Esophagus (tissue), 2 donors: ENCODE results near the gene HNRNPA3. TPM values are rescaled to one million over a fixed set of nuclear protein-coding genes. Genes with fewer than 3 reads are reported as not detected.
"Not testable (repeated sequence)": the region's sequence is repeated elsewhere in the genome, so short reads cannot be mapped to it uniquely, and the experiment has no call there.

Experiments
- H3K27ac ChIP-seq, 2 donors: one replicate each; pipeline ENCODE4 v1.5.1; 2013; ENCODE audit warnings: low read depth in 2 of 2, mild to moderate bottlenecking in 2 of 2, inconsistent platforms in 1 of 2, low read length in 1 of 2, moderate library complexity in 1 of 2
- H3K27me3 ChIP-seq, 2 donors: one replicate each; pipeline ENCODE4 v1.6.1; 2013; ENCODE audit warnings: low read length in 2 of 2, control low read depth in 1 of 2, mild to moderate bottlenecking in 1 of 2; ENCODE audit not compliant: insufficient read depth in 2 of 2, control insufficient read depth in 1 of 2
- H3K36me3 ChIP-seq, 2 donors: one replicate each; pipeline ENCODE4 v1.6.1; 2013; ENCODE audit warnings: low read length in 1 of 2; ENCODE audit not compliant: control insufficient read depth in 2 of 2, insufficient read depth in 2 of 2
- H3K4me1 ChIP-seq, 2 donors: one replicate each; pipeline ENCODE4 v1.6.1; 2013; ENCODE audit warnings: low read length in 1 of 2; ENCODE audit not compliant: control insufficient read depth in 2 of 2, insufficient read depth in 2 of 2
- H3K4me3 ChIP-seq, 2 donors: one replicate each; pipeline ENCODE4 v1.5.1; 2013; ENCODE audit warnings: low read length in 2 of 2, mild to moderate bottlenecking in 2 of 2, low read depth in 1 of 2, moderate library complexity in 1 of 2
- H3K9me3 ChIP-seq, 2 donors: one replicate each; pipeline ENCODE4 v1.6.1; 2013; ENCODE audit warnings: mild to moderate bottlenecking in 2 of 2, low read depth in 1 of 2, low read length in 1 of 2, moderate library complexity in 1 of 2; ENCODE audit not compliant: control insufficient read depth in 2 of 2, insufficient read depth in 1 of 2
- WGBS, 2 donors: extraction: QIAGEN DNeasy Blood & Tissue Kit; methylation state at CpG; one replicate each; pipeline ENCODE4 v1.1.7; 2013; 5-methylcytosine and 5-hydroxymethylcytosine counted together
- polyA plus RNA-seq, 2 donors: library from polyadenylated mRNA; stranded (reverse); fragments of 200-250 nt; gene quantifications; one replicate each; pipeline ENCODE4 v1.2.3, GENCODE V29; 2013
- donor health status: healthy with polysubstance abuse.
- donor health status: Bipolar disorder and iron deficiency.

Gene HNRNPA3
- polyA plus RNA-seq, 2 donors = 202 to 240 TPM

DNA sequence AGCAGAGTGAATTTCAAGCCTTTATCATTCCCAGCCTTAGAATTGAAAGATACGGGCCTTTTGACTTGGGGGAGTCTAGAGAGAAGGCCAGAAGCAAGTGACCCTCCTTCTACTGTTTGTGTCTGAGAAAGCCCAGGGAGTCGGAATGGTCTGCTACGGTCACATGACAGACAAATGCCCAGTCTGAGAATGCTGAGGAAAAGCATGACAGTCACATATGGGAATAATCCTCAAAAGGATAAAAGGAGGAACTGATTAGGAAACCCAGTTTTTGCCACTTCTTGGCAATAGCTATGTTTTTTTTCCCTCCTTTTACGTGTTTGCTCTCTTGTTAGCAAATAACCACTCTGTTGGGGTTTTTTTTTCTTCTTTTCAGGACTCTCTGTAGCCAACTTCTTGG lies 38.1 kb upstream of the HNRNPA3 start:
- Histone ChIP-seq H3K4me3 (no peak overlapping the region), H3K9me3 (no peaks in the 10 kb centered on the region), H3K4me1 (no peaks in the 10 kb centered on the region), H3K36me3 (no peaks in the 10 kb centered on the region), H3K27ac (no peak overlapping the region), H3K27me3 (no peaks in the 10 kb centered on the region)
- WGBS, 2 donors = 81 to 84% methylated on average over 4 of the region's 4 CpGs

DNA sequence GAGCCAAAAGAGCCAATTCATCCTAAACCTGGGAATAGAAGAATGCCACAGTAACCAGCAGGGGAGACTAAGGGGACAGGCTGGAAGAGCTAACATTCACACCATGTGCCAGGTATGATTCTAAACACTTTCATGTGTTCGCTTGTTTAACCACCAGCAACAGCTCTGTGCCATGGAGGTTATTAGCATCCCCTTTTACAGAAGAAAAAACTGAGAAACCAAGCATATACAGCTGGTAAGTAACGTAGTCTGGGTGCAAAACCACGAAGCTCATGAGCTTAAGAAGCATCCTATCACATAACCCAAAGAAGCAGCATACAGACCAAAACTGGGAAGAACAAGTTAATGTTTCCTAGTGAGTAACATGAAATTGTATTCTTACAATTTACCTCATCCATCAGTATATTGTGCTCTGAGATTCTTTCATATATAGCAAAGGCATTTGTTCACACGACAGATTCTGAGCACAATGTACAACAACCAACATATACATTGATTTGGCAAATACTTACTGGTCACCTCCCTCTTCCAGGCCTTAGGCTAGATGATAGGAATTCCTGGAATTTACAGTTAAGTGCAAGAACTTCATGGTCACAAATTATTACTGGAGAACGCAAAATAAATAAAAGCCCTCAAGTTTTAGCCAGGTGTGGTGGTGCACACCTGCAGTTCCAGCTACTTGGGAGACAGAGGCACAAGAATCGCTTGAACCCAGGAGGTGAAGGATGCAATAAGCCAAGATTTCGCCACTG lies 36.5 kb upstream of the HNRNPA3 start:
- 90 to 91% methylated on average over 7 of the region's 7 CpGs for WGBS, 2 donors
- Histone ChIP-seq H3K4me1 (no peaks in the 10 kb centered on the region), H3K9me3 (no peaks in the 10 kb centered on the region), H3K36me3 (no peaks in the 10 kb centered on the region), H3K4me3 (no peak overlapping the region), H3K27me3 (no peaks in the 10 kb centered on the region), H3K27ac (no peak overlapping the region)

DNA sequence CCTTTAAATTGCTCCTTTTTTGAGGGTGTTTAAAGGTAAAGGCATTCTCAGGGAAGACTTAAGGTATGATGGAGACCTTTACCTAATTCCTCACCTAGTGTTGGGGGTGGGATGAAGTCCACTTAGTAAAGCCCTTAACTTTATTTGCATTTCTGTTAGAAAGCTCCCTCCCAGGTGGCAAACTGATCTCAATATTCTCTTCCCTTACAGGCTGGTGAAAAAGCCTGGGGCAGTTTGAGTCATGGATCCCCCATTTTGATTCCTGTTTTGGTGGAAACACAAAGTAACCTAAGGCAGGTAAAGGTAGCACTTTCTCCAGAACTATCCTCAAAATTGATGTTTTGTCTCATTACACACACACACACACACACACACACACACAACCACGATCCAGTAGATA lies 33.8 kb upstream of the HNRNPA3 start:
- Histone ChIP-seq H3K36me3 (no peaks in the 10 kb centered on the region), H3K9me3 (no peaks in the 10 kb centered on the region), H3K27ac (no peak overlapping the region), H3K27me3 (no peaks in the 10 kb centered on the region), H3K4me3 (no peak overlapping the region), H3K4me1 (no peaks in the 10 kb centered on the region)
- 57 to 58% methylated on average over 1 of the region's 1 CpG for WGBS, 2 donors

DNA sequence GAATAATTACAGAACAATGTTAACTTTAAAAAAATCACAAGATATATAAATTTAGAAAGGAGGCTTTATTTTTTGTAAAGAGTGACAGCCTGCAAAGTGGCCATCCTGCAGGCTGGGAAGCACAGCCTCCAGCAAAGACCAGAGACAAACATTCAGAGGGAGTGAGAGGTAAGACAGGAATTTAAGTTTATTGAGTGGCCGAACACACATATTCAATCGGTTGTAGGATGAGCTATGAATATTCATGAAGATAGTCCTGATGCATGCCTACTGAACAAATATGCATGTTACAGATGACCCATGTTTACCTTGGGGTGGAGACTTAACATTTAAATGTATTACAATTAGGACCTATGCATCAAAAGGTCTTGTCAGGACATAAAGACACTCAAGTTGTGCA lies 33.4 kb upstream of the HNRNPA3 start:
- no peak overlapping the region for H3K27ac ChIP-seq
- H3K9me3 ChIP-seq = no peaks in the 10 kb centered on the region
- H3K27me3 ChIP-seq = no peaks in the 10 kb centered on the region
- no peaks in the 10 kb centered on the region for H3K36me3 ChIP-seq
- H3K4me3 ChIP-seq = no peak overlapping the region
- 88 to 94% methylated on average over 2 of the region's 2 CpGs for WGBS, 2 donors
- H3K4me1 ChIP-seq = no peaks in the 10 kb centered on the region

DNA sequence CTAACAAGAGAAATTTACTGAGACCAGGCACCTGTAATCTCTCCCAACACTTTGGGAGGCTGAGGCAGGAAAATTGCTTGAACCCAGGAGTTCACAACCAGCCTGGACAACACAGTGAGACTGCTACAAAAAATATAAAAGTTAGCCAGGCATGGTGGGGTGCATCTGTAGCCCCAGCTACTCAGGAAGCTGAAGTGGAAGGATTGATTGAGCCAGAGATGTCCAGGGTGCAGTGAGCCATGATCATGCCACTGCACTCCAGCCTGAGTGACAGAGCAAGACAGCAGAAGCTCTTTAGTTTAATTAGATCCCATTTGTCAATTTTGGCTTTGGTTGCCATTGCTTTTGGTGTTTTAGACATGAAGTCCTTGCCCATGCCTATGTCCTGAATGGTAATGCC lies 32.9 kb upstream of the HNRNPA3 start:
- H3K27me3 ChIP-seq, H3K9me3 ChIP-seq, H3K4me3 ChIP-seq, H3K36me3 ChIP-seq, H3K4me1 ChIP-seq, H3K27ac ChIP-seq: not testable (repeated sequence)

DNA sequence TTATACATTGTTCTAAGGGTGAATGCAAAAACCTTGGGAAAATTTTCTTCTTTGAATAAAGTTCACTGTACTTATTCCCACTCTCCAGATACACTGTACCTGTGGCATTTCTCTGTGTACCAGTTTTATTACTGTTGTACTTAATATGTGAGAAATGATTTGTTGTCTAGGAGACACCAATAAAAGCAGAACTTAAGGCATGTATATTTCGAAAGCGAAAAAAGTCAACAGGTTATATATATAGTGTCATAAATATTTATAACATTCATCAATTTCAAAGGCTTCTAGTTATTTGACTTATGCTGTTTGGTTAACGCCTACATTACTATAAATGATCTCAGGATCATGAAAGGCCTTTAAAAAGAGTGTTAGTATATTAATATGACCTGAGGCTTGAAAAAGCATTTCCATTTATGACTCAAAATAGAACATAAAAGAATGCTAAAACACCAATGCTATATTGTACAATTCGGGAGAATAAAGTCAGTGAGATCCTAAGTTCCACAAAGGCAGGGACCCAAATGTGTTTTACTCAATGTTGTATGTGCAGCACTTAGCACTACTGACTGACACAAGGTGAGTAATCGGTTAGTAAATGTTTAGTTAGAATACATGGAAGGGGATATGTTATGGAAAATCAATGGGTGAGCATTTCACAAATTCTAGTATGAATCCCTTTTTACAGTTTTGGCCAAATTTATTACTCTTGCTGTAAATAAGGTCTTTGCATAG lies 32.2 kb upstream of the HNRNPA3 start:
- no peaks in the 10 kb centered on the region for H3K9me3 ChIP-seq
- no peak overlapping the region for H3K4me3 ChIP-seq
- H3K27me3 ChIP-seq = no peaks in the 10 kb centered on the region
- no peaks in the 10 kb centered on the region for H3K36me3 ChIP-seq
- H3K4me1 ChIP-seq = no peaks in the 10 kb centered on the region
- H3K27ac ChIP-seq = no peak overlapping the region
- WGBS, 2 donors = 75 to 83% methylated on average over 5 of the region's 5 CpGs

DNA sequence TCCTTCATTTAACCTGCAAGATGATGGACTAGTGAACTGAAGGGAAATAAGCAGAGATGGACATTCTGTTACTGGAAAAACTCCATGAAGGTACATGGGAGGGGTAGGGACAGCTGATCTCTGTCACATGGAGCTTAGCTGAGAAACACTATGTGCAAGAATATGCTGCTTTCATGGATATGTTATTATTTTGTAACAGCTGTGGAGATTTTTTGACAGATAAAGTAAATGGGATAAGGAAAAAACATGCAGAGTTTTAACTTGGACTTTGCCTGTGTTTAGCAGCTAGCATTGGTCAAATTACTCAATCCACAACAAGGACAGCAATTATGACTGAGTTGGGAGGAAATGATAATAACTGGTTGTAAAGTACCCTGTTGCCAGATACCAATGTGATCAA lies 28.7 kb upstream of the HNRNPA3 start:
- no peak overlapping the region for H3K4me3 ChIP-seq
- no peaks in the 10 kb centered on the region for H3K27me3 ChIP-seq
- no peak overlapping the region for H3K27ac ChIP-seq
- no peaks in the 10 kb centered on the region for H3K9me3 ChIP-seq
- H3K36me3 ChIP-seq = no peaks in the 10 kb centered on the region
- H3K4me1 ChIP-seq = no peaks in the 10 kb centered on the region

DNA sequence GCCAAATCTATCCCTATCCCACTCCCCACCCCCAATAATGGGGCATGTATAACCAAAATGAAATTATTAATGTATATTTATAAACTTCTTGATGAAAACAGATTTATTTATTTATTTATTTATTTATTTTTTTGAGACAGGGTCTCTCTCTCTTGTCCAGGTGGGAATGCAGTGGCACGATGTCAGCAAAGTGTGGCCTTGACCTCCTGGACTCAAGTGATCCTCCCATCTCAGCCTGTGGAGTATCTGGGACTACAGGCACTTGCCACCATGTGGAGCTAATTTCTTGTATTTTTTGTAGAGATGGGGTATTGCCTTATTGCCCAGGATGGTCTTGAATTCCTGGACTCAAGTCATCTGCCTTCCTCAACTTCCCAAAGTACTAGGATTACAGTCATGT lies 28.0 kb upstream of the HNRNPA3 start:
- Histone ChIP-seq H3K9me3 (no peaks in the 10 kb centered on the region), H3K36me3 (no peaks in the 10 kb centered on the region), H3K4me1 (no peaks in the 10 kb centered on the region), H3K27ac (no peak overlapping the region), H3K27me3 (no peaks in the 10 kb centered on the region), H3K4me3 (no peak overlapping the region)
- 67 to 100% methylated on average over 1 of the region's 1 CpG for WGBS, 2 donors

DNA sequence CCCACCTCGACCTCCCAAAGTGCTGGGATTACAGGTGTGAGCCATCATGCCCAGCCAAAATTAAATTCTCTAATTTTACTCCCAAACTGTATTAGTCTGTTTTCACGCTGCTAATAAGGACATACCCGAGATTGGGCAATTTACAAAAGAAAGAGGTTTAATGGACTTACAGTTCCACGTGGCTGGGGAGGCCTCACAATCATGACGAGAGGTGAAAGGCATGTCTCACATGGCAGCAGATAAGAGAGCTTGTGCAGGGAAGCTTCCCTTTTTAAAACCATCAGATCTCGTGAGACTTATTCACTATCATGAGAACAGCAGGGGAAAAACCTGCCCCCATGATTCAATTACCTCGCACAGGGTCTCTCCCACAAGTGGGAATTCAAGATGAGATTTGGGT lies 26.6 kb upstream of the HNRNPA3 start:
- not testable (repeated sequence) for H3K9me3 ChIP-seq, H3K27me3 ChIP-seq, H3K4me3 ChIP-seq, H3K27ac ChIP-seq, H3K4me1 ChIP-seq, H3K36me3 ChIP-seq
- 78% methylated on average over 7 of the region's 7 CpGs for WGBS, 2 donors
